Measurements from ENCODE around the gene GALNT14.

The GALNT14 gene

DNA sequence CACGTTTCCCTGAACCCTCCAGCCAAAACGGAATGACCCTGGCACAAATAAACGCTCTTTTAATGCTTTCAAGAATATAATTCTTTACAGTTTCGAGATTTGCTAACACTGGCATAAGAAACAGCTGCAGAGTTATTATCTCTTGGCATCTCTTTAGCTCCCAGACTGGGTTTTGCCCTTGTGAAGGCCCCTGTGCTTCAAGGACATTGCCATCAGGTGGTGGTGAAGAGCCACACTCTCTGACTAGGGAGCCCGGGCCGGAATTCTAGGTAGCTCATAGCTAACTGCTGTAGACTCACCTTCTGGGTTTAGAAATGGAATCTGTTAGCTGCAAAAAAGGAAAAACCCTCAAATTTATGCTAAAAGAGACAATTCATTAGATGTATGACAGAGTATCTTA, 13.3 kb upstream of the GALNT14 start:
- Histone ChIP-seq H3K27me3 (replicated peaks; ENCODE audit: control insufficient read depth, insufficient read depth, low read length, poor library complexity, severe bottlenecking) (no peaks in the 10 kb centered on the region), H3K4me1 (ENCODE audit: control insufficient read depth, insufficient read depth, low read length, poor library complexity, severe bottlenecking) (no peaks in the 10 kb centered on the region), H3K36me3 (ENCODE audit: control insufficient read depth, insufficient read depth, low read length) (no peaks in the 10 kb centered on the region), H3K27ac (ENCODE audit: insufficient read depth, low read length, poor library complexity, severe bottlenecking) (no peak overlapping the region), H3K9me3 (ENCODE audit: control insufficient read depth, low read length) (no peaks in the 10 kb centered on the region), H3K4me3 (ENCODE audit: insufficient read depth, low read depth, low read length, poor library complexity, severe bottlenecking) (no peak overlapping the region)
- no peak for DNase-seq

DNA sequence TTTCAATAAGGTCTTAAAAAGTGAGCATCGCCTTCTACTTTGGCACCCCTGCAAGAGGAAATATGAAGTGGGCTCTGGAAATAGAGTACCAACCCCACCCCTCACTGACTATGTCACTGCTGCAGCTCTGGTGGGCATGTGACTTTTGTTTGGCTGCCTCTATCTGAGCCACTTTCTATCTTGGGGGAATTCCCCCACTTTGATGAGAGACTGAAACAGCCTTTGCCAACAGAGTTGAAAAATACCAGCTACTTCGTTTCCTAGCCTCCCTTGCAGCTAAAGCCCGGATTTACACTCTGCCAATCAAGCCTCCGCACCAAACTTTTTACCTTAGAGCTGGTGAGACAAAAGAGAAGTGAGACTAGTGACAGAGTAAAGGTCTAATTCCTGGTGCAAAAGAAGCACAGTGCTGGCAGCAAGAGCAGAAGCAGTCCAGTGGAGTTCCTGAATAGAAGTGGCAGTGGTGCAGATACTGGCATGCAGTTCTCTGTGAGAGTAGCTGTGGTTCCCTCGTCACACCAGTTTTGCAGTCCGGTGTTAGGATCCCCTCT, 12.0 kb upstream of the GALNT14 start:
- H3K36me3 ChIP-seq (ENCODE audit: control insufficient read depth, insufficient read depth, low read length): no peaks in the 10 kb centered on the region
- no peak overlapping the region for H3K27ac ChIP-seq (ENCODE audit: insufficient read depth, low read length, poor library complexity, severe bottlenecking)
- no peaks in the 10 kb centered on the region for H3K9me3 ChIP-seq (ENCODE audit: control insufficient read depth, low read length)
- no peaks in the 10 kb centered on the region for H3K27me3 ChIP-seq (replicated peaks; ENCODE audit: control insufficient read depth, insufficient read depth, low read length, poor library complexity, severe bottlenecking)
- H3K4me3 ChIP-seq (ENCODE audit: insufficient read depth, low read depth, low read length, poor library complexity, severe bottlenecking): no peak overlapping the region
- no peak for DNase-seq
- H3K4me1 ChIP-seq (ENCODE audit: control insufficient read depth, insufficient read depth, low read length, poor library complexity, severe bottlenecking): no peaks in the 10 kb centered on the region

DNA sequence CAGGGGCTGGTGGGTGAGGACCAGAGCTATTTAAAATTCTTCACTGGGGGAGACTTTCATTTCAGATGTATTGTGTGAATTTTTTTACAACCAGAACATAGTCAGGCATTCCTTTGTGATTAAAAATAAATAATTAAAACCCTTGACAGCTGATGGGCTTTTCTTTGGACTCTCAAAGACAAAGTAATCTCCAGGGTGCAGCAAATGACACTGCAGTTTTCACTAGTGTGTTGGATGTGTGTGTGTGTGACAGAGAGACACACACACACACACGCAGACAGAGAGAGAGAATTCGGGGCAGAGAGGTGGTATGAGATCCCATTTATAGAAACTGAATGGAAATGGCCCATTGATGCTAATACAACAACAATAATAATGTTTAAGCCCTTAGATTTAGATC, 10.3 kb upstream of the GALNT14 start:
- no peak overlapping the region for H3K4me3 ChIP-seq (ENCODE audit: insufficient read depth, low read depth, low read length, poor library complexity, severe bottlenecking)
- no peak for DNase-seq
- H3K9me3 ChIP-seq (ENCODE audit: control insufficient read depth, low read length): no peaks in the 10 kb centered on the region
- H3K27ac ChIP-seq (ENCODE audit: insufficient read depth, low read length, poor library complexity, severe bottlenecking): no peak overlapping the region
- H3K4me1 ChIP-seq (ENCODE audit: control insufficient read depth, insufficient read depth, low read length, poor library complexity, severe bottlenecking): no peaks in the 10 kb centered on the region
- H3K36me3 ChIP-seq (ENCODE audit: control insufficient read depth, insufficient read depth, low read length): no peaks in the 10 kb centered on the region
- no peaks in the 10 kb centered on the region for H3K27me3 ChIP-seq (replicated peaks; ENCODE audit: control insufficient read depth, insufficient read depth, low read length, poor library complexity, severe bottlenecking)

DNA sequence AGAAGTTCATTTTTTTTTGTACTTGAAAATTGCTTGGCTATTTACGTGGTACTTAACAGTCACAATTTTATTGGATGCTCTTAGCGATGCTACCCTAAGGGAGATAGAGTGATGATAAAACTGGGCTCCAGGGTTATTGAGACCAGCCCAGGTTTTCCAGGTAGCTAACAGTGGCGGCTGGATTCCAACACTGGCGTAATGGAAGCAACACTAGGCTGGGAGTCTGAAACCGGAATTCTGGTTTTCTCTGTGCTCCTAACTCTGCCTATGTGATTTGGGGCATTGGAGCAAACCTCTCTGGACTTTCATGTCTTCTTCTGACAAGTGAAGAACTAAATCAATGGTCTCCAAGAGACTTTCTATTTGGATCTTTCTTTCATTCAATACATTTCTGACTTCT, 9.4 kb upstream of the GALNT14 start:
- Histone ChIP-seq H3K9me3 (ENCODE audit: control insufficient read depth, low read length) (no peaks in the 10 kb centered on the region), H3K4me3 (ENCODE audit: insufficient read depth, low read depth, low read length, poor library complexity, severe bottlenecking) (no peak overlapping the region), H3K27ac (ENCODE audit: insufficient read depth, low read length, poor library complexity, severe bottlenecking) (no peak overlapping the region), H3K4me1 (ENCODE audit: control insufficient read depth, insufficient read depth, low read length, poor library complexity, severe bottlenecking) (no peaks in the 10 kb centered on the region), H3K27me3 (replicated peaks; ENCODE audit: control insufficient read depth, insufficient read depth, low read length, poor library complexity, severe bottlenecking) (no peaks in the 10 kb centered on the region), H3K36me3 (ENCODE audit: control insufficient read depth, insufficient read depth, low read length) (no peaks in the 10 kb centered on the region)
- no peak for DNase-seq

DNA sequence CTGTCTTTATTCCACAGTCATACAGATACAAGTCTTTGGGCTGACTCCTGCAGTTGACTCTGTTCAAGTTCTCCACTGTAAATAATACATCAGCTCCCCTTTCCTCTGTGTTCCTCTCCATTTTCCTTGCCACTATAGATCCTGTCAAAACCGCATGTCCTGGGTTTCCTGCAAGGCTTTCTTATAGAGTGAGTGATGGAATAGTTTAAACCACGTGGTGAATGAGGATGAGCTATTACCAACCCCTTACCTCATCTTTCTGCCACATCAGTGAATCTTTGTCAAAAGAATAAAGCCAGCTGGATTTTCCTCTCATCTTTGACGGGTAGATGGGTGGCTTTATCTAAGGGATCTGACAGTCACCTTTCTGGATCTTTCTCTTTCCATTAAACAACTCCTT, 3.9 kb upstream of the GALNT14 start:
- peaks cover 11% of the 10 kb centered on the region for H3K27me3 ChIP-seq (replicated peaks; ENCODE audit: control insufficient read depth, insufficient read depth, low read length, poor library complexity, severe bottlenecking)
- H3K9me3 ChIP-seq (ENCODE audit: control insufficient read depth, low read length): no peaks in the 10 kb centered on the region
- H3K27ac ChIP-seq (ENCODE audit: insufficient read depth, low read length, poor library complexity, severe bottlenecking): no peak overlapping the region
- H3K4me3 ChIP-seq (ENCODE audit: insufficient read depth, low read depth, low read length, poor library complexity, severe bottlenecking): no peak overlapping the region
- DNase-seq: no peak
- peaks cover 10% of the 10 kb centered on the region for H3K4me1 ChIP-seq (ENCODE audit: control insufficient read depth, insufficient read depth, low read length, poor library complexity, severe bottlenecking)
- no peaks in the 10 kb centered on the region for H3K36me3 ChIP-seq (ENCODE audit: control insufficient read depth, insufficient read depth, low read length)

DNA sequence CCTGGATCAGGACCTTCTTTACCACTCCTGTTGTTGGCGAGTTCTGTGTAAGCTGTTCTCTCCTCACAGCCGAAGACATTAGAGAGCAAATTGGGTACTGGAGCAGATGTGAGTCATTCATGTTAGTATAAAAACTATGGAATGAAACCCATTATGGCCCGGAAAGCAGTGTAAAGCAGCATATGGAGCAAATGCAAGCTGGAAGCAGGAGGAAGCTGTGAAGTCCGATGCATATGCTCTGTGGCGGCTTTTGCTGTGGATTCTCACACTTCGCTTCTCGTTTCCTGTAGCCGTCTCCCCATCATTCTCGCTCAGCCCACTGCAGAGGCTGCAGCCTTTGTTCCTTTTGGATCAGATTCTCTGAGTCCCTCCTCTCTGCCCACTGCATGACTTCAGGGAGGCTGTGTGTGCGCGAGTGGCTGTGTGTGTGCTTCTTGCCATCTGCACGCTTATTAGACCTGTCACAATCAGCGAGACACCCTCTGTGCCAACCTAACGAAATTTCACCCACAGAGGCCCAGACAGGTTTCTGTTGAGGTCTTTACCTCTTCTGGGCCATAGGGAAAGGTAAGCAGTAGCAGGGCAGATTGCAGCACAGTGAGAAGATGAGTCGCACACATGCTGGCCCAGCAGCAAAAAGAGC, 3.3 kb upstream of the GALNT14 start:
- DNase-seq: no peak
- H3K27ac ChIP-seq (ENCODE audit: insufficient read depth, low read length, poor library complexity, severe bottlenecking): no peak overlapping the region
- peaks cover 16% of the 10 kb centered on the region for H3K27me3 ChIP-seq (replicated peaks; ENCODE audit: control insufficient read depth, insufficient read depth, low read length, poor library complexity, severe bottlenecking)
- no peak overlapping the region for H3K4me3 ChIP-seq (ENCODE audit: insufficient read depth, low read depth, low read length, poor library complexity, severe bottlenecking)
- no peaks in the 10 kb centered on the region for H3K36me3 ChIP-seq (ENCODE audit: control insufficient read depth, insufficient read depth, low read length)
- H3K9me3 ChIP-seq (ENCODE audit: control insufficient read depth, low read length): no peaks in the 10 kb centered on the region
- H3K4me1 ChIP-seq (ENCODE audit: control insufficient read depth, insufficient read depth, low read length, poor library complexity, severe bottlenecking): peaks cover 11% of the 10 kb centered on the region

DNA sequence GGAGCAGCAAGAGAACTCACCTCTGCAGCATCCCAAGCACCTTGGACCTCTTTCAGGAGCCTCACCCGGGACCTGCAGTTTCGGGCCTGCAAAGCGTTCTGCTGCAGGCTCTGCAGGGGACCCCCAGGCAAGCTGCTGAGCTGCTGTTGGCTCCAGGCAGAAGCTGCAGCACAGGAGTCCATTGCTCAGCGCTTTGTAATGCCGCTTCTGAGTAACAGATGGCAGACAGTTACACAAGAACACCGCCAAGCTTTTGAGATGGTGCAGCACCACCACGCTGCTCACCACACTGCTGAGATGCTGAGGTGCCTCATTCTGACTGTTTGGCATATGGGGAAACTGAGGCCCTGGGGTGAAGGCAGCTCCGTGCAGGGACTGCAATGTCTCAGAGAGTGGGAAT, 1.9 kb upstream of the GALNT14 start:
- DNase-seq: no peak
- H3K27me3 ChIP-seq (replicated peaks; ENCODE audit: control insufficient read depth, insufficient read depth, low read length, poor library complexity, severe bottlenecking): peaks cover 24% of the 10 kb centered on the region
- H3K4me1 ChIP-seq (ENCODE audit: control insufficient read depth, insufficient read depth, low read length, poor library complexity, severe bottlenecking): peaks cover 11% of the 10 kb centered on the region

DNA sequence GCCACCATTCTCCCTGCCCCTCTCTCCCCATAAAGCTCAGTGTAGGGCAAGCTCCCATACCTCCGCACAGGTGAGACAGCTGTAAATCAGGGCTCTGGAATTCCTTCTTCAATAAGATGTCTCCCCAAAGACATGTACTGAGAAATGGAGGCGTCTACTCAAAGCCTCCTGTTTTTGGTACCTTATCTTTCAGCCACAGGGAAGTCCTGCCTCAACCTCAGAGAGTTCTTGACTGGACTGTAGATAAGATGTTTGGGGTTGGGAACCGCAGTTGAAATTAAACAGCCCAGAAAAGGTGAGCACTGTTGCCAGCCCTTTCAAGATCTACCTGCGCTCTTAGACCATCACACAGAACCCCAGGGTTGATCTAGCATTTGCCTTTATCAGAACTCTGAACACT, 1.4 kb upstream of the GALNT14 start:
- Histone ChIP-seq H3K9me3 (ENCODE audit: control insufficient read depth, low read length) (no peaks in the 10 kb centered on the region), H3K4me1 (ENCODE audit: control insufficient read depth, insufficient read depth, low read length, poor library complexity, severe bottlenecking) (peaks cover 11% of the 10 kb centered on the region), H3K4me3 (ENCODE audit: insufficient read depth, low read depth, low read length, poor library complexity, severe bottlenecking) (no peak overlapping the region), H3K27me3 (replicated peaks; ENCODE audit: control insufficient read depth, insufficient read depth, low read length, poor library complexity, severe bottlenecking) (peaks cover 24% of the 10 kb centered on the region), H3K36me3 (ENCODE audit: control insufficient read depth, insufficient read depth, low read length) (no peaks in the 10 kb centered on the region), H3K27ac (ENCODE audit: insufficient read depth, low read length, poor library complexity, severe bottlenecking) (no peak overlapping the region)
- no peak for DNase-seq

More for the DNA sequence above, 1.9 kb upstream of the GALNT14 start:
- no peaks in the 10 kb centered on the region for H3K9me3 ChIP-seq (ENCODE audit: control insufficient read depth, low read length)
- H3K36me3 ChIP-seq (ENCODE audit: control insufficient read depth, insufficient read depth, low read length): no peaks in the 10 kb centered on the region
- H3K4me3 ChIP-seq (ENCODE audit: insufficient read depth, low read depth, low read length, poor library complexity, severe bottlenecking): no peak overlapping the region
- no peak overlapping the region for H3K27ac ChIP-seq (ENCODE audit: insufficient read depth, low read length, poor library complexity, severe bottlenecking)

DNA sequence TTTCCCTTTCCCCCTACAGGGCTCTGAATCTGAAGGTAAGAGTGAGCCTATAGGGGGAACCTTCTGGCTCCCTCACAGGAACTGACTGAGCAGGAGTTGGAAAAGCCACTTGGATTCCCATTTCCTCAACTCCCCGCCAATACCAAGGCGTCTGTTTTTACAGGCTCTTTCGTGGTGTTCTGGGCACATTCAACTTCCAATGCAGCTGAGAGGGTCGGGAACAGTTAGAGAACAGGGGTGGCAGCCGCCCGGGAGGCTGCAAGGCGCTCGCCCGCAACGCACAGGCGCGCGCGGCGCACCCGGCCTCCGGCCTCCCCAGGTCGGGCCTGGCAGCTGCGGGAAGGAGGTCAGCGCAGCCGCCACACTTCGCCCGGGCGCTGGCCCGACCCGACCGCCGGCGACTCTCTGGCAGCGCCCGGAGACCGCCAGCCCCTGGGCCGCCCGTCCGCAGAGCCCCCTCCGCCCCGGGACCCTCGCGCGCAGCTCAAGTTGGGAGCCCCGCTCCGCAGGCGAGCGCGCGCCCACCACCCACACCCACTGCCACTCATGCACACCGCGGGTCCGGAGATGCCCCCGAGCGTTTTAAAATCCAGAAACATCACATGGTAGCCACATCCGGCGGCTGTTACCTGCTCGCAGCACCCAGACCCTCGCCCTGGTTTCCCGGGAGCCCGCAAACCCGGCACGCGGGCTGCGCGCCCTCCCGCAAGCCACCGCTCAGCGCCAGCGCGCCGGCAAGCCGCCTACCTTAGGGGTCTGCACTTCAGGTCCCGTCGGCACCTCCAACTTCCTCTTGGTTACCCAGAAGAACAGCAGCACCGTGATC, 816 bp downstream of the GALNT14 start:
- H3K4me3 ChIP-seq (ENCODE audit: insufficient read depth, low read depth, low read length, poor library complexity, severe bottlenecking): peak overlapping the region; percentile 39
- no peaks in the 10 kb centered on the region for H3K9me3 ChIP-seq (ENCODE audit: control insufficient read depth, low read length)
- no peaks in the 10 kb centered on the region for H3K36me3 ChIP-seq (ENCODE audit: control insufficient read depth, insufficient read depth, low read length)
- H3K4me1 ChIP-seq (ENCODE audit: control insufficient read depth, insufficient read depth, low read length, poor library complexity, severe bottlenecking): peaks cover 11% of the 10 kb centered on the region
- no peak overlapping the region for H3K27ac ChIP-seq (ENCODE audit: insufficient read depth, low read length, poor library complexity, severe bottlenecking)
- peaks cover 26% of the 10 kb centered on the region for H3K27me3 ChIP-seq (replicated peaks; ENCODE audit: control insufficient read depth, insufficient read depth, low read length, poor library complexity, severe bottlenecking)
- no peak for DNase-seq

DNA sequence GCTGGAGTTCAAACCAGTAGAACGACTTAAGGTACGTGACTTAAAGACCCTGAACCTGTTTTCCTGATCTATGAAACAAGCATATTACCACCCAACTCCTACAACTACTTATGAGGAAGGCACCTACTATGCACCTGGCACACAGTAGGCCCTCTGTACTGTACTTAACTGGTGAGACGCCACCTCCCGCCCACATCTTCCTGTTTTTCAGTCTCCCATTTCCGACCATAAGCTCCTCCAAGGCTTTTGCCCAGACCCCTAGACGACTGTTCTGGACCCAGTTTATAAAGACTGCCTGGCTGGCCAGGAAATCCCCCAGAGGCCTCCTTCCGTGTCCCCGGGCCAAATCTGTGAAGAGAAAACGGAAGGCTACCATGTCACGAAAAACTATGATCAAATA, 1.5 kb downstream of the GALNT14 start:
- no peak for DNase-seq
- H3K27me3 ChIP-seq (replicated peaks; ENCODE audit: control insufficient read depth, insufficient read depth, low read length, poor library complexity, severe bottlenecking): peaks cover 28% of the 10 kb centered on the region

More for the DNA sequence above, 1.5 kb downstream of the GALNT14 start:
- Histone ChIP-seq H3K36me3 (ENCODE audit: control insufficient read depth, insufficient read depth, low read length) (no peaks in the 10 kb centered on the region), H3K9me3 (ENCODE audit: control insufficient read depth, low read length) (no peaks in the 10 kb centered on the region), H3K4me1 (ENCODE audit: control insufficient read depth, insufficient read depth, low read length, poor library complexity, severe bottlenecking) (peaks cover 11% of the 10 kb centered on the region), H3K4me3 (ENCODE audit: insufficient read depth, low read depth, low read length, poor library complexity, severe bottlenecking) (no peak overlapping the region), H3K27ac (ENCODE audit: insufficient read depth, low read length, poor library complexity, severe bottlenecking) (no peak overlapping the region)

Measured in effector memory CD4-positive, alpha-beta T cell (primary cell).